ENCODE data around the gene FIBP. TPM values are rescaled to one million over a fixed set of nuclear protein-coding genes. Genes with fewer than 3 reads are reported as not detected.

The FIBP gene
- total RNA-seq (2014; rRNA removed; shearing (Covaris generic)), result 149 and 165 TPM in 2 replicates

DNA sequence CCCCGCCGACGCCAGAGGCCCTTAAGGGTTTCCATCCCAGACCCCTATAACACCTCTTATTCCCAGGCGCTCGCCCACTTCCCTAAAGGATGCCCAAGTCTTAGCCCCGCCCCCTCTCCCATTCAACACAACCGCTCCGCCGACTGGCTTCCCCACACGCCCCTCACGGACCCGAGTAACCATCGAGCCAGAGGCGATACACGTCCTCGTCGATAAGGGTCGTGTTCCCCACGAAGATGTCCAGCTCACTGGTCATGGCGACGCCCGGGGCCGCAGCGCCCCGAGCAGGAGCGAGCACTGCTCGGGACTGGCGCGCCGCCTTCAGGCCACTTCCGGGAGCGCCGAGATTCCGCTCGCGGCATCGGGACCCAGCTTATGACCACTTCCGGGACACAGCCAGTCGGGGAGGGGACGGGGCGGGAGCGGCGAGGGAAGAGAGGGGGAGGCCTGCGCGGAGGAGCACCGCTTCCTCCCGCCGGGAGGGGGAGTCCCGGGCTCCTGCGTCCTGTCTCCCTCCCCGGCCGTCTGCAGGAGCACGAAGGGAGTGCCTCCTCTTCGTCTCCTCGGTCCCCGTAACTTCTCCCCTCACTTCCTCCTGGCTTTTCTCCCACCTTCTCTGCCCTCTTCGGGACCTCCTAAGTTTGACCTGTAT lies at the start of gene FIBP:
Gene FIBP (minus strand): TSS at position 309 of the 652 bp plus-strand sequence. CDS start 53 bp downstream, at position 256.
- peak; percentile 96 for DNase-seq (ENCODE audit: low read depth)

DNA sequence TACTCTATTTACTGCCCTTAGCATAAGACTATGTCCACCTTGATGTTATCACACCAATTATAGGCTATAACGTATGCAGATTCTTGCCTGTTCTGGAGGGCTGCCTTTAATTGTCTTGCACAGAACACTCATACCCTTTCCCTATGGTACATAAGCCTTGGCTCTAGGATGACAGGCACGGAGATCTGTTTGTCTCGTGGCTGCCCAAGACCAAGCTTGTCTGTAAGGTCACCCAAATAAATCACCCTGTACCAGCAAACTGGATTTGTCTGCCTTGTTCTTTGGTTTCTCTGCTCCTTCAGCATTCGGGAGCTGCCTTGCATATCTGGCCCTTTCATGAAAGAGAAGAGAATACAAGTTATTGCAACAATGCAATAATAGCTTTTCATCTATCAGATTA lies 49.5 kb upstream of the FIBP start:
- DNase-seq (ENCODE audit: low read depth), result no peak

DNA sequence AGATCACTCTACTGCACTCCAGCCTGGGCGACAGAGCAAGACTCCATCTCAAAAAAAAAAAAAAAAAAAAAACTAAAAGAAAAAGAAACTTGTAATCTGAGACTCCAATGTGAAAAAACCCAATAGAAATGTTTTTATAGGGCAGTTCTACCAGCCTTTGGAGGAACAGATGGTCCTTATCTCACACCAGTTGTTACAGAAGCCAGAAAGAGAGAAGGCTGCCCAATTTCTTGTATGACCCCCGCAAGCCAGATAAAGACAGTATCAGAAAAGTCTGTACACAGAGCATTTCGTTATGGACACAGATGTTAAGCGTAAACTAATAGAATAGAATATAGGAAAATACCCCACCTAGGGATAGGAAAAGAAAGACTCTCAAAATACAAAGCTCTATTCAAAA lies 45.7 kb upstream of the FIBP start:
- no peak for DNase-seq (ENCODE audit: low read depth)

DNA sequence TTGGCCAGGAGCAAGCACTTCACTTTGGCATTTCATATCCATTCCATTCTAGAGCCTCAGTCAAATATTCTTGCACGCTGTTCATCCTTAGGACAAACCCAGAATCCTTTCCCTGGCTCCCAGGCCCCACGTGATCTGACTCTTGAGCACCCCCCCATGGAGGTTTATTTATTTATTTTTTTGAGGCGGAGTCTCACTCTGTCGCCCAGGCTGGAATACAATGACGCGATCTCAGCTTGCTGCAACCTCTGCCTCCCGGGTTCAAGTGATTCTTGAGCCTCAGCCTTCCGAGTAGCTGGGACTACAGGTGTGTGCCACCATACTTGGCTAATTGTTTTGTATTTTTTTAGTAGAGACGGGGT lies 44.3 kb upstream of the FIBP start:
- peak; percentile 27 for DNase-seq (ENCODE audit: low read depth)

DNA sequence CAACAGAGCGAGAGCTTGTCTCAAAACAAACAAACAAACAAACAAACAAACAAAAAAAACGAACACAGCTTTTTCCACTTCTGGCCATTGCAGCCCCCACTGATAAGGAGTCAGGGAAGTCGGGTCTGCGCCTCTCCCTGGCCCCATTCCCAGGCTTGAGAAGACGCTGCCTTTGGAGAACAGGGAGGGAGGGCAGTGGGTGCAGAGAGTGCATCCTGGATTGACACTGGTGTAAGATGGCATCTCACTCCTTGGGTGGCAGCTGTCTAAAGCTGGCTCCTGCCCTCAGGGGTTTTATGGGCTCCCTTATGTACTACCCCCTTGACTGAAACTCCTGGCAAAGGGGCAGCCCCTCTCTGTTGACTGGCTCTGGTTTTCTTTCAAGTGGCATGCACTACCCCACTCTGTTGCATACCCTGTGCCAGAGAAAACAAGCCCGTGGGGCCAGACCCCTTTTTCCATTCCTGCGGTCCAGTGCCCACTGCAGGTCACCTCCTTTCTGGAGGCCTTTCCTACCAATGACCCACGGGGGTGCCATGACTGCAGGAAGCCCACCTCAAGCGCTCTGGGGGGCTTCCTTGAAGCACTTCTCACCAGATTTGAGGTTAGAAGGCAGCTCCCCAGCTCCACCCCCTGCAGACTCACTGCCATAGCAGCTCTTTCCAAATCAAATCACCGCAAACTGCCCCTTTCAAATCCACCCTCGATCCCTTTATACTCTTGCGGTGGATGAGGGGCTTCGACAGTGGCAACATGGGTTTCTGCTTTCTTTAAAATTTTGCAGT lies 43.7 kb upstream of the FIBP start:
- DNase-seq (ENCODE audit: low read depth), result no peak

DNA sequence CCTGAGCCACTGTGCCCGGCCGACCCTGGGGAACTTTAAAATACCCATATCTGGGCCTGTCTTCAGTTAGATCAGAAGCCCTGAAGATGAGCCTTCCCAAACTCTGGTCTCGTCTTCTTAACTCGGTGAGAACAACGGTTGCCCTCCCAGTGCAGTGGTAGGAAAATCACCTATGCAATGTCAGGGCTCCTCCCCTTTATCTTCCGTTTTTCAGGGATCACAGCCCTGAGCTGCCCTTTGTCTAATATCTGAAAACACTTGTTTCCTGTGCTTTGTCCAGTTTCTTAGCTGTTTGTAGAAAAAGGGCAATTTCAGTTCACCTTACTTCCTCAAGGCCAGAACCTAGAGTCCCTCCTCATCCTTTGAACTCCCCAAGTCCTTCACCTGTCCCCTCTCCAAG lies 40.4 kb upstream of the FIBP start:
- DNase-seq (ENCODE audit: low read depth), result no peak

DNA sequence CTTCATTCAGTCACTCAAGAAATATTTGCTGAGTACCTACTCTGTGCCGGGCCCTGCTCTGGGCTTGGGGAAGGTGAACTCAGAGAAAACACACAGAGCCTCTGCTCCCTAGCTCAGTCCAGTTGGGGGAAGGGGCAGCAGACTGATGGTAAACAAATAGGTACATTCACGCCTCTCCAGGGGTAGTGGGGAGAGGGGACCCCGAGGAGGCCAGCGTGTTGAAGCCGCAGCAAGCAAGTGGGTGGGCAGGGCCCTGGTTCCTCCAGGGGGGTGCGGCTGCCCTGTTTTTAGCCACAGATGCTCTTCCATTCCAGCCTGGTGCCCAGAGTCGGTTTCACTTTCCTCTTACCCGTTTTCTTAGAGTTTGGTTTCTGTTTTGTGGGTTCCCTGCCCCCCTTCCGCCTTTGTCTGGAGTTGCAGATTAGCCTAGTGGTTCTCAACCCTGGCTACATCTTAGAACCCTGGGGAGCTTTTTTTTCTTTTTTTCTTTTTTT lies 39.7 kb upstream of the FIBP start:
- DNase-seq (ENCODE audit: low read depth), result peak; percentile 62

DNA sequence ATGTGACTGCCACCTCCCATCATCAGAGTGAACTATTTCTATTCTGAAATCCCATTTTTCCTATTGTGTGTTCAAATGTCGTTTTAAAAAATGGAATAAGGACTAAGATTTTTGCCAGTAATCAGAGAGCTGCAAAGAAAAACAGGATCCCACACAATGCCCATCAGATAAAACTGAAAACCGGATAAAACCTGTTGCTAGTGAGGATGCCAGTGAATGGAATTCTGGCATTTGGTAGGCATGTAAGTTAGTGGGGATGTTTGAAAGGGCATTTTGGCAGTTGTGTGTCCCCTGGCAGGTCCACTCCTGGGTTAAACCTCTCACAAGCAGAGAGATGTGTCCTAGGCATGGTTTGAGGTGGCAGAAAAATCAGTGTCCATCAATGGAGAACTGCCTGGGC lies 37.1 kb upstream of the FIBP start:
- DNase-seq (ENCODE audit: low read depth), result no peak

DNA sequence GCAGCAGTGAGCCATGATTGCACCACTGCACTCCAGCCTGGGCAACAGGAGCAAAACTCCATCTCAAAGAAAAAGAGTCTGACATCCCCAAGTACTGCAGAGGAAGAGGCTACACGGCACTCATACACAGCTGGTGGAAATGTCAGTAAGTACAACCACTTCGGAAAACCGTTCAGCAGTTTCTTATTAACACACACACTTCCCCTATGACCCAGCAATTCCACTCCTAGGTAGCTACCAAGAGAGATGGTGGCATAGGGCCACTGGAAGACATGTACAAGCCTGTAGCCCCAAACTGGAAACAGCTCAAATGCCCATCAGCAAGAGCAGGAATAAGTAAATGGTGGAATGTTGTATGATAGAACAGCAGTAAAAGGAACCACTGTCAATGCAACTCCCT lies 34.3 kb upstream of the FIBP start:
- DNase-seq (ENCODE audit: low read depth), result no peak

DNA sequence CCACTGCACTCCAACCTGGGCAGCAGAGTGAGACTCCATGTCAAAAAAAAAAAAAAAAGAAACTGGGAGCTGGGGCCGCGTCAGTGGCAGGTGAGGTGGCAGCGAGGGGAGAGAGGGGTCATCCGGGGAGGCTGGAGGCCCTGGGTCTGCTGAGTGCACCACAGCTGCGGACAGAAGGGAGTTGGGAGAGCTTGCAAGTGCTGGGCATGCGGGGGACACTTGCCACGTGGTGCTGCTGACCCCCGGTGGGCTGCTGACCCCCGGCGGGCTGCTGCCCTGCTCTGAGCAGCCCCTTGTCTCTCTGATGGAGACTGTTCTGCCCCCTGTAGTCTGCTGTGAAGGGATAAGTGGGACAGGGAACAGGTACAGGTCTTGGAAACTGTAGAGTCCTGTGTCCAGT lies 33.6 kb upstream of the FIBP start:
- no peak for DNase-seq (ENCODE audit: low read depth)

DNA sequence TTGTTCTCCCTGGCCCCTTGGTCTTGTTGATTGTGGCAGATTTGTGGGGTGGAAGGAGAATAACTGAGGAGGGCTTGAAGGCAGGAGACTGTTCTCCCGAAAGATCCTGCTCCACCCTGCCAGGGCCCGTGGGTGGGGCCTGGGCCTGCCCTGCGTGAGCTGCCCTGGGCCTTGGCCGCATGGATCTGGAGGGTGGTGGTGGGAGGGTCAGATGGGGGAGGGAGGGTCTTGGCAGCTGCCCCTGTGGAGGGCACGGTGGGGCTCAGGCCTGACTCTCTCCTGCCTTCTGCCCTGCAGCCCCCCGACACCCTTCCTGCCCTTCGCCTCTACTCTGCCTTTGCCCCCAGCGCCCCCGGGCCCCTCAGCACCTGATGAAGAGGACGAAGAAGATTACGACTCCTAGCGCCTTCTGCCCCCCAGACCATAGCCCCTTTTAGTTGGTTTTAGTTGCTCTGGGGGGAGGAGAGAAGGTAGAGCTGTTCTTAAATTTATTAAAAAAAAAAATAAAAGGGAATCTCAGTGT lies 32.8 kb upstream of the FIBP start:
- no peak for DNase-seq (ENCODE audit: low read depth)

DNA sequence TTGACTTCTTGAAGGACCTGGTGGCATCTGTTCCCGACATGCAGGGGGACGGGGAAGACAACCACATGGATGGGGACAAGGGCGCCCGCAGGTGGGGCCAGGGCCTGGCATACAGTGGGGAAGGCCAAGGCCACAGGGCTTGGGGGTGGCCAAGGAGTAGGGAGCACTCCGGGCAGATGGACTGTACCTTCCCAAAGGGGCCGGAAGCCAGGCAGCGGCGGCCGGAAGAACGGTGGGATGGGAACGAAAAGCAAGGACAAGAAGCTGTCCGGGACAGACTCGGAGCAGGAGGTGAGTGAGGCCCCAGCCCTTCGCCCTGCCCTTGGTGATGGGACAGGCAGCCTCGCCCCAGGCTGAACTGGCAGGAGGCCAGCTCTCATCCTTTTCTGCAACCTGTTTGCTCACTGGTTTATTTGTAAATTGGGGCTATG lies 32.1 kb upstream of the FIBP start:
- no peak for DNase-seq (ENCODE audit: low read depth)

DNA sequence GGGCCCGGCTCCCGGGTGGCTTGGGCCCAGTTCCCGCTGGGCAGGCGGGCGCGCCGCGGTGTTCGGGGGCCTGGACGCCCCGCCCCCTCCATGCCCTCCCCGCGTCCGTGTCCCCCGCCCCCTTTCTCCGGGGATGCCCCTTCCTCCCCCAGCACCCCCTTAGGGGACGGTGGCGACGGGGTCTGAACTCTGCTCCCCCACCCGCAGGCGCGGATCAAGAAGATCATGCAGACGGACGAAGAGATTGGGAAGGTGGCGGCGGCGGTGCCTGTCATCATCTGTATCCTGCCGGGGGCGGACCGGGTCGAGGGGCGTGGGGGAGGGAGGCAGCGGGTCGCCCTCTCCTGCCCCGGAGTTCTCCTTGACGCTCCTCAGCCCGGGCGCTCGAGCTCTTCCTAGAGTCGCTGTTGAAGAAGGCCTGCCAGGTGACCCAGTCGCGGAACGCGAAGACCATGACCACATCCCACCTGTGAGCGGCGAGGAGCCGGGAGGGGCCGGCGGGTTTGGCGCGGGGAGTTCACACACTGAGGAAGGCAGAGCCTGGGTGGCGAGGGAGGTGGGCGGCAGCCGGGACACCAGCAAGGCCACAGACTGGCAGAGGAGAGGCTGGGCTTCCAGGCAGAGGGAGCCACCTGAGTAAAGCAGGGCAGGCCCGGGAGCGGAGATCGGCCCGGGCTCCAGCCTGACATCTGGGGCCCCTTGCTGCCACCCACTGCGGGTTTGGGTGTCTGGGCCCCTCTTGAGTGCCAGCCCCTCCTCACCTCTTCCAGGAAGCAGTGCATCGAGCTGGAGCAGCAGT lies 31.5 kb upstream of the FIBP start:
- DNase-seq (ENCODE audit: low read depth), result peak; percentile 41

DNA sequence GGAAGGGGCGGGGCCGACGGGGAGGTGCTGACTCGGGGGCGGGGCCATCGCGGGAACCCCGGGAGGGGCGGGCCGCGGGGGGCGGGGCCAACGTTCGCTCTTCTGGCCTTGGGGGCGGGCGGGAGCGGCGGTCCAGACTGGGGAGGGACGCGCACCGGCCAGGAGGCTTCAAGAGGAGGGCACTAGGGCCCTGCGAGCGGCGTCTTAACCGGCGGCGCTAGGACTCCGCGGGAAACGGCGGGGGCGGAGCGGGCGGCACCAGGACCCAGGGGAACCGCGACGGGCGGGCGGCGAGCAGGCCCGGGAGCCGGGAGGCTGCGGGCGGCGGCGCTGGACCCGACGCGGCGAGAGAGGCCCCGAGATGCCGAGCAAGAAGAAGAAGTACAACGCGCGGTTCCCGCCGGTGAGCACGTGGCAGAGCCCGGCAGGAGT lies 30.9 kb upstream of the FIBP start, which contains the start of gene DRAP1:
Gene DRAP1 (plus strand): TSS at position 286 of the 432 bp plus-strand sequence. CDS start 76 bp downstream, at position 362.
- peak; percentile 97 for DNase-seq (ENCODE audit: low read depth)

DNA sequence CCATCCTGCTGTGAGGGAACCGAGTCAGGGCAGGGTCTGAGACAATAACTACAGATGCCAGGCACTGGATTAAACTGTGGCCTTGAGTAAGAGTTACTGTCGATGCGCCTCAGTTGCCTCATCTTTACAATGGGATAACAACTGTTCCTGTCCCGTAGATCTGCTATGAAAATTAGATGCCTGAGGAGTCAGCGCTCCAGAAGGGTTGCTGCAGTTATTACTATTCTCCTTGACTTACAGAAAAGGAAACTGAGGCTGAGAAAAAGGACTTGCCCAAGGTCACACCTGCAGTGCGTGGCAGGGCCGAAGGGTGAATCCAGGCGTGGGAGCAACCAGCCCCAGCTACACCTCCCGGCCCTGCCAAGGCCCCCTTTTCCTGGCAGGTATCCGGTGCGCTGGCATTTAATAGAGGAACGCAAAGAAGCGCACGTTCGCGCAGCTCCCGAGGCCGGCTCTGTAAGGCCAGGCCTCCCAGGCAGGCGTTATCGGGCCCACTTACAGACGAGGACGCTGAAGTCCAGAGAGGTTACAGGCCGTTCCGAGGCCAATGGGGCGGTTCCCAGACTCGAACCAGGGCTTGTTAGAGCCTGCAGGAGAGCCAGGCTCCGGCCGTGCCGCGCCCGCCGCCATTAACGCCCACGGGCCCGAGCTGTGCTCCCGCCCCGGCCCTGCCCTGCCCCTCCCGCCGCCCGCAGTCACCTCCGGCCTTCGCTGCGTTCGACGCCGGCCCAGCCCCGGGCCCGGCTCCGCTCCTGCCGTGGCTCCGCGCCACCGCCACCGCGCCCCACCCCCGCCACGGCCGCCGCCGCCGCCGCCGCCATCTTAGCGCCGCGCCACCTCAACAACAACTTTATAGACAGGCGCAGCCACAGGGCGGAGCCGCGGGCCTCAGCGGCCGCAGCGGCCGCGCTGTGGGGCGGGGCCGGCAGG lies 30.2 kb upstream of the FIBP start, which contains the start of gene C11orf68:
Gene C11orf68 (minus strand): TSS at position 852 of the 930 bp plus-strand sequence. CDS start 31 bp downstream, at position 821.
- DNase-seq (ENCODE audit: low read depth), result peak; percentile 59

DNA sequence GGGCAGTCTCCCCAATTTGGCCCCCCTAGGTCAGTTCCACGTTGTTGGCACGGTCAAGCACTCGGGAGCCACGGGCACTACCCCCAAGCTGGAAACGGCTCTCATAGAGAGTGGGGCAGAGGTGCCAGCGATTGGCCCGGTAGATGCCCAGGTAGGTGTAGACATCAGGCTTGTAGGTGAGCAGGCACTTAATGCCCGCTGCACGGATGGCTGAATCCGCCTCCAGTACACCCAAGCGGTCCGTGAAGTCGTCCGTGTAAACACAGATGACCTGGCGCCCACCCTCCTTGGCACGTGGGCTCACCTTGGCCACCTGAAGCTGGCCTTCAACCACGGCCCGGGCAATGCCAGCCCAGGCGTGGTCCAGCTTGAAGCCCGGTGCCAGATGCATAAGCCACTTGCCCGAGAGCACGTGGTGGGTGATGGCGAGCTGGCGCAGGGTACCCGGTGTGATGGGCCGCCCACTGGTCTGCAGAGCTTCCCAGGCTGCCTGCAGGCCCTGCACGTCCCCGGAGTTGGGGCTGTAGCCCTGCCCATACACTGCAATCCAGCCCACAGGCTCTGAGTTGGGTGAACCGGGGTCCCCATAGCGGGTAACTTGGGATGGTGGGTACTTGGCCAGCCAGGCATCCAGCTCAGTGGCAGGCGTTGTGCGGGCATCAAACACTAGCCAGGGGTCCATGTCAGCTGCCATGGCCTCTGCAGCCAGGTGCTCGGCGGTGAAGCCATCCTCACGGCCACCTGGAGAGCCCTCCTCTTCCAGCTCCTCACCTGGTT lies 29.4 kb upstream of the FIBP start:
- no peak for DNase-seq (ENCODE audit: low read depth)

DNA sequence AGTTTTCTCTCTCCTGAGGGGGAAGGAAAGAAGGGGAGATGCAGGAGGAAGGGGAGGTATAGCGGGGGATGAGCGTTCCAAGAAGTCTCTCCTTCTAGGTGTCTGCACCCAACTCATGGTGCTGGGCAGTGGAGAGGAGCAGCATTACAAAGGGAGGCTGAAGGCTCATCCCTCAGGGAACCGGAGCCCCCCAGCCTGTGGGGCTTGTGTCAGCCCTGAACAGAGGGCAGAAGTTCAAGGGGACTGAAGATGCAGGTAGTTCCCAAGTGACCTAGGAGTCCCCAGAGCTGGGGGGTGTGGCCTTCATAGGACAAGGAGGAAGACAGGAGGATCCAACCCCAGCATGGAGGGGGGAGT lies 28.8 kb upstream of the FIBP start:
- peak; percentile 22 for DNase-seq (ENCODE audit: low read depth)

DNA sequence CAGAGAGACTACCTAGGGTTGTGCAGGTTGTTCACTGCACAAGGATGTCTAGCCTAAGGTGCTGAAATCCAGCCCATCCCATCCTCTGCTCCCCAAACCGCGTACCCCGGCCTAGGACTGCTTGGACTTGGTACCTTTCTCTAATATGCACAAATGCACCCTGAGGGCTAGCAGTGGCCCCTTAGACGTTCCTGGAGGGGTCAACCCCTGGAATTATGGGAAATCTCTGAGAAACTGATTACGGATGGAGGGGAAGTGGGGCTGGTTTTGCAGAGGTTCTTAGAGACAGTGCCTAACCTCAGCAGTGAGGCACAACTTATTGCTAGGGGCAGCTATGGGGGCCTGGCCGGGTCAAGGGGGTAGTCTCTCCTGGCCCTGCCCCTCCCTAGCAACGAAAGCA lies 28.1 kb upstream of the FIBP start:
- DNase-seq (ENCODE audit: low read depth), result peak; percentile 45

DNA sequence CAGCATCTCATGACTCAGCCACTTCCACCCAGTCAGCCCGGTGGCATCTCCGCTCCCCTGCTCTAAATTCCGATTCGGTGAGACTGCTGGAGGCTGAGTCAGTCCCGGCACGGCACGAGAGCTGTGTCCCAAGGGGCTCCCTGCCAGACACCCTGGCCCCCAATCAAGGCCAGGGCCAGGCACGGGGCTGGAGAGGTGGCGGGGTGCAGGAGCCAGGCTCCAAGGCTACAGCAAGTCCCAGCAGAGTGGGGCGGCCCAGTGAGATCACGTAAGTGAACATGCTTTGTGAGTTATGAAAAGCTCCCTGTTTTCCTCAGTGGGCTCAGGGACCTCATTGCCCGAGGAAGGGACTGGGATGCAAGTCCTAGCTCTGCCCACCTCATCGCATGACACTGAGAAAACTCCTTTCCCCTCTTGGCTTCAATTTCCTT lies 27.6 kb upstream of the FIBP start:
- DNase-seq (ENCODE audit: low read depth), result peak; percentile 99

Data from M059J (cell line).